ENCODE data around the gene CTNNA3.

Gene CTNNA3

DNA sequence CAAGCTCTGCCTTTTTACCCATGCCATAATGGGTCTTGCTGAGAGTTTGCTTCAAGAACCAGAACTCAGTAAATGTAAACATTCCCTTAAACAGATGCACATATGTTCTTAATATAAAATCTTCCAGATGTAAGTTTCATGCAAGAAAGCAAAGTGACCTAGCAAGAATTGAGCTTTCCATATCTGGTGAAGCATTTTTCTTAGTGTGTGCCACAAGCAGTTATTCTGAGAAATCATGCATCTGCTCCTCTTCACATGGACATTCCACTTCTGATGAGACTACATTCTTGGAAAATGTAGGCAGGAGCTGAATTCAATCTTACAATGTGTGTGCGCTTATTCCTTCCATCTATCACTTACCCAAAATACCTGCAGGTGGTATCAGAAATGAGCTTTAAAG lies 997.9 kb downstream of the CTNNA3 start (continued):
- TF ChIP-seq, protein P1, sequence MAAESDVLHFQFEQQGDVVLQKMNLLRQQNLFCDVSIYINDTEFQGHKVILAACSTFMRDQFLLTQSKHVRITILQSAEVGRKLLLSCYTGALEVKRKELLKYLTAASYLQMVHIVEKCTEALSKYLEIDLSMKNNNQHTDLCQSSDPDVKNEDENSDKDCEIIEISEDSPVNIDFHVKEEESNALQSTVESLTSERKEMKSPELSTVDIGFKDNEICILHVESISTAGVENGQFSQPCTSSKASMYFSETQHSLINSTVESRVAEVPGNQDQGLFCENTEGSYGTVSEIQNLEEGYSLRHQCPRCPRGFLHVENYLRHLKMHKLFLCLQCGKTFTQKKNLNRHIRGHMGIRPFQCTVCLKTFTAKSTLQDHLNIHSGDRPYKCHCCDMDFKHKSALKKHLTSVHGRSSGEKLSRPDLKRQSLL (tag by site-specific recombination; IDR thresholded peaks at IDR 0.05) = no peak
- TF ChIP-seq, protein P2, sequence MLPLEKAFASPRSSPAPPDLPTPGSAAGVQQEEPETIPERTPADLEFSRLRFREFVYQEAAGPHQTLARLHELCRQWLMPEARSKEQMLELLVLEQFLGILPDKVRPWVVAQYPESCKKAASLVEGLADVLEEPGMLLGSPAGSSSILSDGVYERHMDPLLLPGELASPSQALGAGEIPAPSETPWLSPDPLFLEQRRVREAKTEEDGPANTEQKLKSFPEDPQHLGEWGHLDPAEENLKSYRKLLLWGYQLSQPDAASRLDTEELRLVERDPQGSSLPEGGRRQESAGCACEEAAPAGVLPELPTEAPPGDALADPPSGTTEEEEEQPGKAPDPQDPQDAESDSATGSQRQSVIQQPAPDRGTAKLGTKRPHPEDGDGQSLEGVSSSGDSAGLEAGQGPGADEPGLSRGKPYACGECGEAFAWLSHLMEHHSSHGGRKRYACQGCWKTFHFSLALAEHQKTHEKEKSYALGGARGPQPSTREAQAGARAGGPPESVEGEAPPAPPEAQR (tag by site-specific recombination; IDR thresholded peaks at IDR 0.05) = no peak
- TF ChIP-seq GLIS2 (tag by site-specific recombination; IDR thresholded peaks at IDR 0.05) (no peak), ZBTB20 (tag by site-specific recombination; IDR thresholded peaks at IDR 0.05) (no peak)

DNA sequence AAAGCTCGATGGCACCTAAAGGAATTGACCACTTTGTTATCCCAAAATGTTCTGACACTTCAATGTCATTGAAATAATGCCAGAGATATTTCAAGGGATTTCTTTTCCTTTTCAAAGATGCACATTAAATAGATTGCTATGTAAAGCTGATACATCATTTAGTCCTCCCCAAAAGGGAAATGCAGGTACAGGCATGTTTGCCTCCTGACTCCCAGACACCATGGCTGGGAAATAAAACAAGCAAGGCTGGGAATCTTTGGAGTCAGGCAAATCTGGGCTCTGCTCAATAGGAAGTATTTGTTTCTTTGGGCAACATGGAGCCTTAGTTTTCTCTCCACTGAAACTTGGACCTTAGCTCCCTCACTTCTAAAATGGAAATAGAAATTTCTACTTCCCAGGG lies 1000.9 kb downstream of the CTNNA3 start:
- no peak overlapping the region for H3K27ac ChIP-seq (ENCODE audit: extremely low read depth, low read depth, low read length)
- POLR2A ChIA-PET = no interaction called here
- no peaks in the 10 kb centered on the region for H3K36me3 ChIP-seq (ENCODE audit: control insufficient read depth in 2 of 2, insufficient read depth in 1 of 2, low read length in 2 of 2)
- TF ChIP-seq SETDB1 (IDR thresholded peaks at IDR 0.05; ENCODE audit: insufficient read length, low read length) (no peak), OSR2 (tag by site-specific recombination; IDR thresholded peaks at IDR 0.05) (no peak), WT1 (tag by site-specific recombination; IDR thresholded peaks at IDR 0.05) (no peak), ZNF529 (tag by site-specific recombination; IDR thresholded peaks at IDR 0.05; ENCODE audit: insufficient replicate concordance) (no peak), MZF1 (tag by site-specific recombination; IDR thresholded peaks at IDR 0.05; ENCODE audit: borderline replicate concordance) (no peak), ZNF433 (tag by site-specific recombination; IDR thresholded peaks at IDR 0.05; ENCODE audit: low read depth) (no peak)
- TF ChIP-seq, protein P3, sequence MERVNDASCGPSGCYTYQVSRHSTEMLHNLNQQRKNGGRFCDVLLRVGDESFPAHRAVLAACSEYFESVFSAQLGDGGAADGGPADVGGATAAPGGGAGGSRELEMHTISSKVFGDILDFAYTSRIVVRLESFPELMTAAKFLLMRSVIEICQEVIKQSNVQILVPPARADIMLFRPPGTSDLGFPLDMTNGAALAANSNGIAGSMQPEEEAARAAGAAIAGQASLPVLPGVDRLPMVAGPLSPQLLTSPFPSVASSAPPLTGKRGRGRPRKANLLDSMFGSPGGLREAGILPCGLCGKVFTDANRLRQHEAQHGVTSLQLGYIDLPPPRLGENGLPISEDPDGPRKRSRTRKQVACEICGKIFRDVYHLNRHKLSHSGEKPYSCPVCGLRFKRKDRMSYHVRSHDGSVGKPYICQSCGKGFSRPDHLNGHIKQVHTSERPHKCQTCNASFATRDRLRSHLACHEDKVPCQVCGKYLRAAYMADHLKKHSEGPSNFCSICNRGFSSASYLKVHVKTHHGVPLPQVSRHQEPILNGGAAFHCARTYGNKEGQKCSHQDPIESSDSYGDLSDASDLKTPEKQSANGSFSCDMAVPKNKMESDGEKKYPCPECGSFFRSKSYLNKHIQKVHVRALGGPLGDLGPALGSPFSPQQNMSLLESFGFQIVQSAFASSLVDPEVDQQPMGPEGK (tag by site-specific recombination; IDR thresholded peaks at IDR 0.05) = no peak
- TF ChIP-seq, protein P4, sequence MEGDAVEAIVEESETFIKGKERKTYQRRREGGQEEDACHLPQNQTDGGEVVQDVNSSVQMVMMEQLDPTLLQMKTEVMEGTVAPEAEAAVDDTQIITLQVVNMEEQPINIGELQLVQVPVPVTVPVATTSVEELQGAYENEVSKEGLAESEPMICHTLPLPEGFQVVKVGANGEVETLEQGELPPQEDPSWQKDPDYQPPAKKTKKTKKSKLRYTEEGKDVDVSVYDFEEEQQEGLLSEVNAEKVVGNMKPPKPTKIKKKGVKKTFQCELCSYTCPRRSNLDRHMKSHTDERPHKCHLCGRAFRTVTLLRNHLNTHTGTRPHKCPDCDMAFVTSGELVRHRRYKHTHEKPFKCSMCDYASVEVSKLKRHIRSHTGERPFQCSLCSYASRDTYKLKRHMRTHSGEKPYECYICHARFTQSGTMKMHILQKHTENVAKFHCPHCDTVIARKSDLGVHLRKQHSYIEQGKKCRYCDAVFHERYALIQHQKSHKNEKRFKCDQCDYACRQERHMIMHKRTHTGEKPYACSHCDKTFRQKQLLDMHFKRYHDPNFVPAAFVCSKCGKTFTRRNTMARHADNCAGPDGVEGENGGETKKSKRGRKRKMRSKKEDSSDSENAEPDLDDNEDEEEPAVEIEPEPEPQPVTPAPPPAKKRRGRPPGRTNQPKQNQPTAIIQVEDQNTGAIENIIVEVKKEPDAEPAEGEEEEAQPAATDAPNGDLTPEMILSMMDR (tag by site-specific recombination; IDR thresholded peaks at IDR 0.05) = no peak
- CTCF ChIA-PET = interaction anchor here (0.7 kb wide), 1 partner anchor 17 kb away, joined by 6 read pairs; no protein-coding TSS in a partner anchor
- no peaks in the 10 kb centered on the region for H3K4me1 ChIP-seq (ENCODE audit: control insufficient read depth, insufficient read depth, low read length)
- H3K9me3 ChIP-seq (ENCODE audit: control insufficient read depth, insufficient read depth, low read depth, low read length) = no peaks in the 10 kb centered on the region
- H3K4me3 ChIP-seq (ENCODE audit: low read depth, low read length) = no peak overlapping the region

DNA sequence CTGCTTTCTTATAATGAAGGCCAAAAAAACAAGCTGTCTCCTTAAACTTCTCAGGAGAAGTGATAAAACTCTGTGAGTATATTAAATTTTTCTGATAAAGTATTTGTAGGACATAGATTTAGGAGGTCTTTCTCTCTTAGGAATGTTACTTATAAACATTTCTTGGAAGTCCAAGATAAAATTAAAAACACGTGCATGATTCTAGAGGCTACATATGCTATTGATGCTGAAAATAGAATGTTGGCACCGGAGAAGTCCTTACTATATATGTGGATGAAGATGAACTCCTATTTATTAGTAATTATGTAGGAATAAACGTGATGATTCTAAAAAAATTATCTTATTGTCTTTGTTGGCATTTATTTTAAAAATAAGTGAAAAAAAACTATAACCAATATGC lies 1011.4 kb downstream of the CTNNA3 start:
- no peak overlapping the region for H3K27ac ChIP-seq (ENCODE audit: extremely low read depth, low read depth, low read length)
- no peaks in the 10 kb centered on the region for H3K9me3 ChIP-seq (ENCODE audit: control insufficient read depth, insufficient read depth, low read depth, low read length)
- ChIA-PET POLR2A (no interaction called here), CTCF (no interaction called here)
- no peak overlapping the region for H3K4me3 ChIP-seq (ENCODE audit: low read depth, low read length)
- no peaks in the 10 kb centered on the region for H3K36me3 ChIP-seq (ENCODE audit: control insufficient read depth in 2 of 2, insufficient read depth in 1 of 2, low read length in 2 of 2)
- H3K4me1 ChIP-seq (ENCODE audit: control insufficient read depth, insufficient read depth, low read length) = no peaks in the 10 kb centered on the region
- TF ChIP-seq ZNF610 (tag by site-specific recombination; IDR thresholded peaks at IDR 0.05; ENCODE audit: borderline replicate concordance) (no peak), SP3 (tag by site-specific recombination; IDR thresholded peaks at IDR 0.05) (no peak), ZNF174 (tag by site-specific recombination; IDR thresholded peaks at IDR 0.05) (no peak), ZNF335 (tag by site-specific recombination; conservative IDR thresholded peaks at IDR 0.05) (no peak), ZNF24 (tag by site-specific recombination; IDR thresholded peaks at IDR 0.05) (no peak), ZNF585B (tag by site-specific recombination; IDR thresholded peaks at IDR 0.05) (no peak), ZNF660 (tag by site-specific recombination; IDR thresholded peaks at IDR 0.05) (no peak), ZNF324 (tag by site-specific recombination; IDR thresholded peaks at IDR 0.05) (no peak), GLI2 (tag by site-specific recombination; IDR thresholded peaks at IDR 0.05; ENCODE audit: borderline replicate concordance, low read depth) (no peak), ZNF777 (tag by site-specific recombination; IDR thresholded peaks at IDR 0.05; ENCODE audit: borderline replicate concordance) (no peak), MYNN (tag by site-specific recombination; IDR thresholded peaks at IDR 0.05; ENCODE audit: borderline replicate concordance) (no peak), ZNF132 (tag by site-specific recombination; IDR thresholded peaks at IDR 0.05; ENCODE audit: borderline replicate concordance) (no peak)
- TF ChIP-seq, protein P5, sequence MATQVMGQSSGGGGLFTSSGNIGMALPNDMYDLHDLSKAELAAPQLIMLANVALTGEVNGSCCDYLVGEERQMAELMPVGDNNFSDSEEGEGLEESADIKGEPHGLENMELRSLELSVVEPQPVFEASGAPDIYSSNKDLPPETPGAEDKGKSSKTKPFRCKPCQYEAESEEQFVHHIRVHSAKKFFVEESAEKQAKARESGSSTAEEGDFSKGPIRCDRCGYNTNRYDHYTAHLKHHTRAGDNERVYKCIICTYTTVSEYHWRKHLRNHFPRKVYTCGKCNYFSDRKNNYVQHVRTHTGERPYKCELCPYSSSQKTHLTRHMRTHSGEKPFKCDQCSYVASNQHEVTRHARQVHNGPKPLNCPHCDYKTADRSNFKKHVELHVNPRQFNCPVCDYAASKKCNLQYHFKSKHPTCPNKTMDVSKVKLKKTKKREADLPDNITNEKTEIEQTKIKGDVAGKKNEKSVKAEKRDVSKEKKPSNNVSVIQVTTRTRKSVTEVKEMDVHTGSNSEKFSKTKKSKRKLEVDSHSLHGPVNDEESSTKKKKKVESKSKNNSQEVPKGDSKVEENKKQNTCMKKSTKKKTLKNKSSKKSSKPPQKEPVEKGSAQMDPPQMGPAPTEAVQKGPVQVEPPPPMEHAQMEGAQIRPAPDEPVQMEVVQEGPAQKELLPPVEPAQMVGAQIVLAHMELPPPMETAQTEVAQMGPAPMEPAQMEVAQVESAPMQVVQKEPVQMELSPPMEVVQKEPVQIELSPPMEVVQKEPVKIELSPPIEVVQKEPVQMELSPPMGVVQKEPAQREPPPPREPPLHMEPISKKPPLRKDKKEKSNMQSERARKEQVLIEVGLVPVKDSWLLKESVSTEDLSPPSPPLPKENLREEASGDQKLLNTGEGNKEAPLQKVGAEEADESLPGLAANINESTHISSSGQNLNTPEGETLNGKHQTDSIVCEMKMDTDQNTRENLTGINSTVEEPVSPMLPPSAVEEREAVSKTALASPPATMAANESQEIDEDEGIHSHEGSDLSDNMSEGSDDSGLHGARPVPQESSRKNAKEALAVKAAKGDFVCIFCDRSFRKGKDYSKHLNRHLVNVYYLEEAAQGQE (tag by site-specific recombination; IDR thresholded peaks at IDR 0.05) = no peak
